ENCODE data around the gene TAF10.

TAF10 gene

GRCh38 chr11:6628526-6628925 lies 16.5 kb upstream of the TAF10 start:
- Histone ChIP-seq H2AFZ (ENCODE audit: low read length) (no peak overlapping the region), H3K9me2 (ENCODE audit: low read depth, low read length) (no peaks in the 10 kb centered on the region), H3K4me1 (ENCODE audit: insufficient read depth, low read length, severe bottlenecking) (peaks cover 5% of the 10 kb centered on the region), H3K4me3 (ENCODE audit: low read depth, low read length, poor library complexity, severe bottlenecking) (no peak overlapping the region), H3K9me3 (ENCODE audit: low read length) (no peaks in the 10 kb centered on the region), H3K9ac (ENCODE audit: low read length) (no peak overlapping the region), H3F3A (ENCODE audit: insufficient read depth, low read length) (no peaks in the 10 kb centered on the region), H4K20me1 (ENCODE audit: insufficient read depth, low read length) (no peaks in the 10 kb centered on the region), H3K27ac (ENCODE audit: low read depth, low read length, poor library complexity, severe bottlenecking) (no peak overlapping the region), H3K4me2 (ENCODE audit: low read length) (no peak overlapping the region), H3K36me3 (ENCODE audit: insufficient read depth, low read length) (no peaks in the 10 kb centered on the region), H3K27me3 (ENCODE audit: insufficient read depth, low read length) (peaks cover 8% of the 10 kb centered on the region; the same call in 1 of the 2 replicates), H3K79me2 (ENCODE audit: insufficient read depth, low read length) (no peaks in the 10 kb centered on the region)
- no peak for TF ChIP-seq CTCF (IDR thresholded peaks at IDR 0.05; ENCODE audit: low read length)
- no peak for TF ChIP-seq EZH2 (IDR thresholded peaks at IDR 0.05; ENCODE audit: borderline replicate concordance, low read length)

DNA sequence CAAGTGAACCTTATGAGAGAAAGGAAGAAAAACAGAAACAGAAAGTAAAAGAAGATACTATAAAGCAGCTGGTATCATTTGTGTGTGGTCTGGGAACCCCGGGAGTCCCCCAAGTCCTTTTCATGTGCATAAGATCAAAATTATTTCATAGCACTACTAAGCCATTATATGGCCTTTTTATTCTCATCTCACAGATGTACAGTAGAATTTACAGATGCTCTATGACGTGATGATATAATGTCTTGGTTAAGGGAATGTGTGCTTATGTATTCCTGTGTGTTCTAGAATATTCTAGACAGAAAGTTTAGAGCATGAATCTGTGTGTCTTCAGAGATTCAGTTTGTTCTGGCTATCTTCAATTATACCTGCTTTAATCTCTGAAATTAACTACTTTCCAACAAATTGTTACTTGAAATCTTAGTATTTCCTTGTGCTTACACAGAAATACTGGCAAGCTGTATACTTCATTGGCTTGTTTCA lies 15.8 kb upstream of the TAF10 start:
- Histone ChIP-seq H4K20me1 (ENCODE audit: insufficient read depth, low read length) (no peaks in the 10 kb centered on the region), H3K27ac (ENCODE audit: low read depth, low read length, poor library complexity, severe bottlenecking) (no peak overlapping the region), H3K9me3 (ENCODE audit: low read length) (no peaks in the 10 kb centered on the region), H3K4me2 (ENCODE audit: low read length) (peak overlapping the region; percentile 23; the same call in 1 of the 2 replicates), H2AFZ (ENCODE audit: low read length) (no peak overlapping the region), H3K27me3 (ENCODE audit: insufficient read depth, low read length) (peaks cover 10% of the 10 kb centered on the region; the same call in 1 of the 2 replicates), H3F3A (ENCODE audit: insufficient read depth, low read length) (no peaks in the 10 kb centered on the region), H3K79me2 (ENCODE audit: insufficient read depth, low read length) (no peaks in the 10 kb centered on the region), H3K9ac (ENCODE audit: low read length) (no peak overlapping the region), H3K9me2 (ENCODE audit: low read depth, low read length) (no peaks in the 10 kb centered on the region), H3K4me1 (ENCODE audit: insufficient read depth, low read length, severe bottlenecking) (peaks cover 5% of the 10 kb centered on the region), H3K4me3 (ENCODE audit: low read depth, low read length, poor library complexity, severe bottlenecking) (no peak overlapping the region), H3K36me3 (ENCODE audit: insufficient read depth, low read length) (no peaks in the 10 kb centered on the region)
- TF ChIP-seq EZH2 (IDR thresholded peaks at IDR 0.05; ENCODE audit: borderline replicate concordance, low read length) (no peak), CTCF (IDR thresholded peaks at IDR 0.05; ENCODE audit: low read length) (no peak)

DNA sequence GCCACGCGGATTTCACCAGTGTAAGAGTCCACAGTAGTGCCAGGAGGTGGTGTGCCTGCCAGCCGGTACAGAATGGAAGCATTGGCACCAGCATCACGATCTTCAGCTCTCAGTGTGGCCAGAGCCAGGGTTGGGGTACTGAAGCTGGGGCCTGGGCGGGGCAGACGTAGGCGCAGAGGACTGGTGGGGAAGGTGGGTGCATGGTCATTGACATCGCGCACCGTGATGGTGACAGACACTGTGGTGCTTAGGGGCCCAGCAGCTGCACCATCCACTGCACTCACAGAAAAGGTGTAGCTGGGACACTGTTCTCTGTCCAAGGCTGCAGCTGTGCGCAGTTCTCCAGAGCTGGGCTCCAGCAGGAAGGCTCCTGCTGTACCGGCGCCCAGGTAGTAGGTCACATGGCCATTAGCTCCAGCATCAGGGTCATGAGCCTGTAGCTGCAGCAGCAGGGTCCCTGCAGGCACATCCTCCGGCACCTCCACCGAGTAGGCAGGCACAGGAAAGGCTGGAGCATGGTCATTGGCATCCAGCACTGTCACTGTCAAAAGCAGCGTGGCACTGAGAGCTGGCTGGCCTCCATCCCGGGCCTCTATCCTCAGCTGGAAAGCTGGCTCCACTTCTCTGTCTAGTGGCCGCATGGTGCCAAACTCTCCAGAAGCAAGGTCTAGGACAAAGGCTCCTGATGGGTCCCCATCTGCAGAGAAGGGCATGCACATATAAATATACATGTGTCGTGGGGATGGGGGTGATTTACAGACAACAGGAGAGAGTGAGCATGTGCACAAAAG lies 15.2 kb upstream of the TAF10 start:
- Histone ChIP-seq H3K36me3 (ENCODE audit: insufficient read depth, low read length) (no peaks in the 10 kb centered on the region), H3K9ac (ENCODE audit: low read length) (no peak overlapping the region), H2AFZ (ENCODE audit: low read length) (no peak overlapping the region), H4K20me1 (ENCODE audit: insufficient read depth, low read length) (no peaks in the 10 kb centered on the region), H3F3A (ENCODE audit: insufficient read depth, low read length) (no peaks in the 10 kb centered on the region), H3K79me2 (ENCODE audit: insufficient read depth, low read length) (no peaks in the 10 kb centered on the region), H3K9me2 (ENCODE audit: low read depth, low read length) (no peaks in the 10 kb centered on the region), H3K4me3 (ENCODE audit: low read depth, low read length, poor library complexity, severe bottlenecking) (no peak overlapping the region), H3K9me3 (ENCODE audit: low read length) (no peaks in the 10 kb centered on the region), H3K27ac (ENCODE audit: low read depth, low read length, poor library complexity, severe bottlenecking) (no peak overlapping the region), H3K27me3 (ENCODE audit: insufficient read depth, low read length) (peaks cover 7% of the 10 kb centered on the region; the same call in 1 of the 2 replicates), H3K4me2 (ENCODE audit: low read length) (peak overlapping the region; percentile 23; the same call in 1 of the 2 replicates), H3K4me1 (ENCODE audit: insufficient read depth, low read length, severe bottlenecking) (peaks cover 5% of the 10 kb centered on the region)
- no peak for TF ChIP-seq EZH2 (IDR thresholded peaks at IDR 0.05; ENCODE audit: borderline replicate concordance, low read length)
- no peak for TF ChIP-seq CTCF (IDR thresholded peaks at IDR 0.05; ENCODE audit: low read length)
